ENCODE data around the gene STRIT1. TPM values are rescaled to one million over a fixed set of nuclear protein-coding genes. Genes with fewer than 3 reads are reported as not detected.

STRIT1 gene
- total and polyA plus RNA-seq, 7 donors = 714 to 1,417 (median 1,022) TPM

- TF ChIP-seq CTCF (IDR thresholded peaks at IDR 0.05) = no peak
- intact Hi-C loops (cut with DNase I) = loop anchor here (10.0 kb wide), 4 partner anchors 241 to 1001 kb away; partner anchors contain the start of genes DHX36 (in 1 of the 2) and MME (in 1 of the 2)
- ATAC-seq = no peak
- WGBS, 3 donors = 82 to 86% (median 84%) methylated on average over 5 of the region's 5 CpGs
- no peak overlapping the region for H3K4me3 ChIP-seq
- H3K9me3 ChIP-seq = no peaks in the 10 kb centered on the region
- no peaks in the 10 kb centered on the region for H3K36me3 ChIP-seq (ENCODE audit: insufficient read depth in 1 of 2, low read depth in 1 of 2)
- peaks cover 12% of the 10 kb centered on the region for H3K4me1 ChIP-seq
- no peak overlapping the region for H3K27ac ChIP-seq
- DNase-seq = no peak
- H3K27me3 ChIP-seq (ENCODE audit: insufficient read depth in 3 of 3, low read length in 2 of 3) = no peaks in the 10 kb centered on the region
These were observed 32.8 kb upstream of the STRIT1 start for GRCh38 chr3:155326244-155326643.

- TF ChIP-seq CTCF (IDR thresholded peaks at IDR 0.05) = no peak
- Histone ChIP-seq H3K27me3 (ENCODE audit: insufficient read depth in 3 of 3, low read length in 2 of 3) (no peaks in the 10 kb centered on the region), H3K4me1 (peaks cover 12% of the 10 kb centered on the region), H3K4me3 (no peak overlapping the region), H3K36me3 (ENCODE audit: insufficient read depth in 1 of 2, low read depth in 1 of 2) (no peaks in the 10 kb centered on the region), H3K9me3 (no peaks in the 10 kb centered on the region), H3K27ac (no peak overlapping the region)
- 64 to 69% (median 65%) methylated on average over 10 of the region's 10 CpGs for WGBS, 3 donors
- intact Hi-C loops (cut with DNase I) = loop anchor here (10.0 kb wide), 4 partner anchors 241 to 1001 kb away; partner anchors contain the start of genes DHX36 (in 1 of the 2) and MME (in 1 of the 2)
- ATAC-seq (no peak), DNase-seq (no peak)
These were observed 31.9 kb upstream of the STRIT1 start for GRCh38 chr3:155325263-155325835.

- DNase-seq = no peak
- H3K27me3 ChIP-seq (ENCODE audit: insufficient read depth in 3 of 3, low read length in 2 of 3) = no peaks in the 10 kb centered on the region
- H3K36me3 ChIP-seq (ENCODE audit: insufficient read depth in 1 of 2, low read depth in 1 of 2) = no peaks in the 10 kb centered on the region
- H3K4me3 ChIP-seq = no peak overlapping the region
- intact Hi-C loops (cut with DNase I) = loop anchor here (2.0 to 10.0 kb wide), 8 partner anchors 141 to 998 kb away; partner anchors contain the start of genes DHX36 (in 1 of the 2) and MME (in 1 of the 2)
- peak; percentile 84 to 97 (median 93) for ATAC-seq
- H3K4me1 ChIP-seq = peaks cover 12% of the 10 kb centered on the region
- WGBS, 3 donors = 12 to 31% (median 14%) methylated on average over 3 of the region's 3 CpGs
- no peaks in the 10 kb centered on the region for H3K9me3 ChIP-seq
- TF ChIP-seq CTCF (IDR thresholded peaks at IDR 0.05) = peak; percentile 78
- H3K27ac ChIP-seq = no peak overlapping the region
These were observed 29.7 kb upstream of the STRIT1 start for GRCh38 chr3:155323063-155323666.

- TF ChIP-seq CTCF (IDR thresholded peaks at IDR 0.05) = no peak
- H3K4me1 ChIP-seq = peaks cover 18% of the 10 kb centered on the region
- no peak overlapping the region for H3K27ac ChIP-seq
- H3K27me3 ChIP-seq (ENCODE audit: insufficient read depth in 3 of 3, low read length in 2 of 3) = no peaks in the 10 kb centered on the region
- ATAC-seq (no peak), DNase-seq (no peak)
- intact Hi-C loops (cut with DNase I) = loop anchor here (5.0 to 10.0 kb wide), 6 partner anchors 139 to 997 kb away; partner anchors contain the start of genes DHX36 (in 1 of the 2) and MME (in 1 of the 2)
- H3K9me3 ChIP-seq = no peaks in the 10 kb centered on the region
- H3K36me3 ChIP-seq (ENCODE audit: insufficient read depth in 1 of 2, low read depth in 1 of 2) = no peaks in the 10 kb centered on the region
- WGBS, 3 donors = 45 to 66% (median 47%) methylated on average over 2 of the region's 2 CpGs
- H3K4me3 ChIP-seq = no peak overlapping the region
These were observed 27.9 kb upstream of the STRIT1 start for GRCh38 chr3:155321418-155321817.
